ENCODE measurements around the gene VNN1. TPM values are rescaled to one million over a fixed set of nuclear protein-coding genes. Genes with fewer than 3 reads are reported as not detected.
"Not testable (repeated sequence)": the region's sequence is repeated elsewhere in the genome, so short reads cannot be mapped to it uniquely, and the experiment has no call there.

Gene VNN1
- total RNA-seq, 1 donor from 2014 or later: under 0.01 TPM

DNA sequence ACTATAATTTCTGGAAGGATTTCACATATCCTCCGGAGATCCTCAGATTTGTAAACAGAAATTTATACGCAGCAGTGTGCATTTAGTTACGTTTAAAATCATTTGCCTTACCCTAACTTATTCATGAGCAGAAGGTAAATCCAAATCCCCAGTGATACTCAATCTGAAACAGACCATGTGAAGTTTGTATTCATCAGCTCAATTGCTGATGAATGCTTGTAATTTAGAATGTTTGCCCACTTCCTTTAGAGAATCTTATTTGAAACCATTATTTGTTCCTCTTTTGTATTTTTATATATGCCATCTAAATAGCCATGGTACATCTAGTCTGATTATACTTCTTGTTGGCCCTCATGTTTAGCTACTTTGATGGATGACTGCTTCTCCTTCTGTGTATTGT, 70.3 kb downstream of the VNN1 start:
- TF ChIP-seq, protein P1, sequence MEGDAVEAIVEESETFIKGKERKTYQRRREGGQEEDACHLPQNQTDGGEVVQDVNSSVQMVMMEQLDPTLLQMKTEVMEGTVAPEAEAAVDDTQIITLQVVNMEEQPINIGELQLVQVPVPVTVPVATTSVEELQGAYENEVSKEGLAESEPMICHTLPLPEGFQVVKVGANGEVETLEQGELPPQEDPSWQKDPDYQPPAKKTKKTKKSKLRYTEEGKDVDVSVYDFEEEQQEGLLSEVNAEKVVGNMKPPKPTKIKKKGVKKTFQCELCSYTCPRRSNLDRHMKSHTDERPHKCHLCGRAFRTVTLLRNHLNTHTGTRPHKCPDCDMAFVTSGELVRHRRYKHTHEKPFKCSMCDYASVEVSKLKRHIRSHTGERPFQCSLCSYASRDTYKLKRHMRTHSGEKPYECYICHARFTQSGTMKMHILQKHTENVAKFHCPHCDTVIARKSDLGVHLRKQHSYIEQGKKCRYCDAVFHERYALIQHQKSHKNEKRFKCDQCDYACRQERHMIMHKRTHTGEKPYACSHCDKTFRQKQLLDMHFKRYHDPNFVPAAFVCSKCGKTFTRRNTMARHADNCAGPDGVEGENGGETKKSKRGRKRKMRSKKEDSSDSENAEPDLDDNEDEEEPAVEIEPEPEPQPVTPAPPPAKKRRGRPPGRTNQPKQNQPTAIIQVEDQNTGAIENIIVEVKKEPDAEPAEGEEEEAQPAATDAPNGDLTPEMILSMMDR (conservative IDR thresholded peaks at IDR 0.05; ENCODE audit: low read depth, low read length): no peak
- no peak overlapping the region for H3K4me3 ChIP-seq (ENCODE audit: low read depth, low read length)
- no peak for DNase-seq (ENCODE audit: low read depth)

DNA sequence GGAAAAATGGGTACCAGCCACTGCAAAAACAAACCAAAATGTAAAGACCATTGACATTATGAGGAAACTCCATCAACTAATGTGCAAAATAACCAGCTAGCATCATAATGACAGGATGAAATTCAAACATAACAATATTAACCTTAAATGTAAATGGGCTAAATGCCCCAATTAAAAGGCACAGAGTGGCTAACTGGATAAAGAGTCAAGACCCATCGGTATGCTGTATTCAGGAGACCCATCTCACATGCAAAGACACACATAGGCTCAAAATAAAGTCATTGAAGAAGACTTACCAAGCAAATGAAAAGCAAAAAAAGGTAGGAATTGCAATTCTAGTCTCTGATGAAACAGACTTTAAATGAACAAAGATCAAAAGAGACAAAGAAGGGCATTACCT, 76.7 kb downstream of the VNN1 start:
- not testable (repeated sequence) for H3K4me3 ChIP-seq (ENCODE audit: low read depth, low read length); DNase-seq (ENCODE audit: low read depth)

DNA sequence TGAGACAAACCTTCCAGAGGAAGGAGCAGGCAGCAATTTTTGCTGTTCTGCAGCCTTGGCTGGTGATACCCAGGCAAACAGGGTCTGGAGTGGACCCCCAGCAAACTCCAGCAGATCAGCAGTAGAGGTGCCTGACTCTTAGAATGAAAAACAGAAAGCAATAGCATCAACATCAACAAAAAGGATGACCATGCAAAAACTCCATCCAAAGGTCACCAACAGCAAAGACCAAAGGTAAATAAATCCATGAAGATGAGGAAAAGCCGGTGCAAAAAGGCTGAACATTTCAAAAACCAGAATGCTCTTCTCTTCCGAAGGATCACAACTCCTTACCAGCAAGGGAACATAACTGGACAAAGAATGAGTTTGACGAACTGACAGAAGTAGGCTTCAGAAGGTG, 77.9 kb downstream of the VNN1 start:
- H3K4me3 ChIP-seq (ENCODE audit: low read depth, low read length); DNase-seq (ENCODE audit: low read depth): not testable (repeated sequence)

DNA sequence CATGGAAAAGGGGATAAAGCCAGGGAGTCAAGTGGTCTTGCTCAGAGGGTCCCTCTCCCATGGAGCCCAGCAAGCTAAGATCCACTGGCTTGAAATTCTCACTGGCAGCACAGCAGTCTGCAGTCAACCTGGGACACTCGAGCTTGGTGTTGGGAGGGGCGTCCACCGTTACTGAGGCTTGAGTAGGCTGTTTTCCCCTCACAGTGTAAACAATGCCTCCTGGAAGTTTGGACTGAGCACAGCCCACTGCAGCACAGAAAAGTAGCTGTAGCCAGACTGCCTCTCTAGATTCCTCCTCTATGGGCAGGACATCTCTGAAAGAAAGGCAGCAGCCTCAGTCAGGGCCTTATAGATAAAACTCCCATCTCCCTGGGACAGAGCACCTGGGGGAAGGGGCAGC, 78.6 kb downstream of the VNN1 start:
- not testable (repeated sequence) for H3K4me3 ChIP-seq (ENCODE audit: low read depth, low read length); DNase-seq (ENCODE audit: low read depth)

DNA sequence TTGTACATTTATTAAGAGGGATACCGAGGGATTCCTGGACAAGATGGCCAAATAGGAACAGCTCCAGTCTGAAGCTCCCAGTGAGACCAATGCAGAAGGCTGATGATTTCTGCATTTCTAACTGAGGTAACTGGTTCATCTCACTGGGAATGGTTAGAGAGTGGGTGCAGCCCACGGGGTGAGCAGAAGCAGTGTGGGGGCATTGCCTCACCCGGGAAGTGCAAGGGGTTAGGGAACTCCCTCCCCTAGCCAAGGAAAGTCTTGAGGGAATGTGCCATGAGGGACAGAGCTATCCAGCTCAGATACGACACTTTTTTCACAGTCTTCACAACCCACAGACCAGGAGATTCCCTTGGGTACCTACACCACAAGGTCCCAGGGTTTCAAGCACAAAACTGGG, 79.1 kb downstream of the VNN1 start:
- no peak overlapping the region for H3K4me3 ChIP-seq (ENCODE audit: low read depth, low read length)
- TF ChIP-seq, protein P1 (conservative IDR thresholded peaks at IDR 0.05; ENCODE audit: low read depth, low read length): no peak
- DNase-seq (ENCODE audit: low read depth): no peak

DNA sequence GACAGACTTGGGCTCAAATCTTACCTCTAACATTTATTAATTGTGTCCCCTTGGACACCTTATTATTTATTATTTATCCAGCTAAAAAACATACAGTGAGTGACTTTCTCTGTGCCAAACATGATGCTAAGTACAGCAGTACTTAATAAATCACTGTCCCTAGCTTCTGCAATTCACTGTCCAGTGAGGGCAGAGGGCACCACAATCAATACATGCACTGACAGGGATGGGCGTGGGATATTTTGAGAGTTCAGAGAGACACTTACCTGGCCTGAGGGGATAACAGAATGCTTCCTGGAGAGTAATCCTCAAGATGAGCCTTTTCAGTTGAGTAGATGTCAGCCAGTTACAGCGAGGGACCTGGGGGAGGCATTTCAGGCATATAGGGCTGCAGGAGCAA, 80.5 kb downstream of the VNN1 start:
- H3K4me3 ChIP-seq (ENCODE audit: low read depth, low read length): no peak overlapping the region
- no peak for DNase-seq (ENCODE audit: low read depth)
- TF ChIP-seq, protein P1 (conservative IDR thresholded peaks at IDR 0.05; ENCODE audit: low read depth, low read length): no peak

Other genes starting within 250 kb of the VNN1 start
- gene STX7, start 200.9 kb downstream of the VNN1 start, total RNA-seq: 25.8 and 36.8 TPM in 2 replicates
- gene TAAR9, start 175.8 kb downstream of the VNN1 start, total RNA-seq: not detected in 2 replicates
- gene TAAR8, start 161.4 kb downstream of the VNN1 start, total RNA-seq: not detected in 2 replicates
- gene TAAR6, start 143.7 kb downstream of the VNN1 start, total RNA-seq: not detected in 2 replicates
- not detected in 2 replicates for gene TAAR5, start 124.3 kb downstream of the VNN1 start, total RNA-seq
- not detected in 2 replicates for gene TAAR2, start 89.8 kb downstream of the VNN1 start, total RNA-seq
- gene TAAR1, start 54.9 kb downstream of the VNN1 start, total RNA-seq: not detected in 2 replicates
- 0.29 and 1.7 TPM in 2 replicates for gene VNN2, start 43.8 kb upstream of the VNN1 start, total RNA-seq
- 3.4 and 5.4 TPM in 2 replicates for gene SLC18B1, start 84.6 kb upstream of the VNN1 start, total RNA-seq
- 2,462 and 2,776 TPM in 2 replicates for gene RPS12, start 100.5 kb upstream of the VNN1 start, total RNA-seq